Measurements from ENCODE around the gene BORCS5. TPM values are rescaled to one million over a fixed set of nuclear protein-coding genes. Genes with fewer than 3 reads are reported as not detected.
"Not testable (repeated sequence)": the region's sequence is repeated elsewhere in the genome, so short reads cannot be mapped to it uniquely, and the experiment has no call there.

BORCS5 gene
- total RNA-seq = 46.2 and 51.7 TPM in 2 replicates
- total RNA-seq (2013) = 8.3 TPM
- polyA plus RNA-seq = 7.6 and 11.9 TPM in 2 replicates
- polyA minus RNA-seq = 8.7 and 25.6 TPM in 2 replicates

- Histone ChIP-seq H3K27me3 (replicated peaks in 1 of 4; ENCODE audit: control extremely low read depth in 1 of 4, control insufficient read depth in 3 of 4, insufficient read depth in 4 of 4, low read length in 3 of 4) (no peaks in the 10 kb centered on the region), H3K4me2 (replicated peaks; ENCODE audit: low read depth, low read length, poor library complexity, severe bottlenecking) (peak within 1 kb of the TSS; percentile 80), H3K9me3 (ENCODE audit: control extremely low read depth in 1 of 3, control insufficient read depth in 2 of 3, insufficient read depth in 1 of 3, low read length in 2 of 3) (no peaks in the 10 kb centered on the region), H2AFZ (ENCODE audit: insufficient read depth, low read depth, low read length, poor library complexity, severe bottlenecking) (peak within 1 kb of the TSS; percentile 66), H3K79me2 (ENCODE audit: control insufficient read depth, insufficient read depth, low read length) (peaks cover 40% of the 10 kb centered on the region), H3K4me3 (ENCODE audit: control extremely low read depth in 1 of 5, extremely low read depth in 1 of 5, insufficient read depth in 1 of 5, low read depth in 2 of 5, low read length in 4 of 5) (peak within 1 kb of the TSS; percentile 74 to 93 (median 81)), H3K9ac (ENCODE audit: low read length) (peak within 1 kb of the TSS; percentile 83), H4K20me1 (ENCODE audit: control insufficient read depth, insufficient read depth, low read length, poor library complexity, severe bottlenecking) (no peaks in the 10 kb centered on the region), H3K4me1 (ENCODE audit: control insufficient read depth in 2 of 2, insufficient read depth in 2 of 2, low read length in 2 of 2) (peaks cover 21 to 25% of the 10 kb centered on the region in 2 donors), H3K36me3 (replicated peaks in 1 of 2; ENCODE audit: control extremely low read depth in 1 of 2, control insufficient read depth in 1 of 2, extremely low read depth in 1 of 2, insufficient read depth in 2 of 2, low read length in 1 of 2) (peaks cover 0 to 4% of the 10 kb centered on the region in 2 experiments), H3K27ac (ENCODE audit: low read length in 2 of 2) (peak within 1 kb of the TSS; percentile 91 to 95)
- TF ChIP-seq EZH2 (IDR thresholded peaks at IDR 0.05; ENCODE audit: borderline replicate concordance, insufficient read depth, low read depth, low read length, poor library complexity, severe bottlenecking) = no peak
- TF ChIP-seq, protein P1, sequence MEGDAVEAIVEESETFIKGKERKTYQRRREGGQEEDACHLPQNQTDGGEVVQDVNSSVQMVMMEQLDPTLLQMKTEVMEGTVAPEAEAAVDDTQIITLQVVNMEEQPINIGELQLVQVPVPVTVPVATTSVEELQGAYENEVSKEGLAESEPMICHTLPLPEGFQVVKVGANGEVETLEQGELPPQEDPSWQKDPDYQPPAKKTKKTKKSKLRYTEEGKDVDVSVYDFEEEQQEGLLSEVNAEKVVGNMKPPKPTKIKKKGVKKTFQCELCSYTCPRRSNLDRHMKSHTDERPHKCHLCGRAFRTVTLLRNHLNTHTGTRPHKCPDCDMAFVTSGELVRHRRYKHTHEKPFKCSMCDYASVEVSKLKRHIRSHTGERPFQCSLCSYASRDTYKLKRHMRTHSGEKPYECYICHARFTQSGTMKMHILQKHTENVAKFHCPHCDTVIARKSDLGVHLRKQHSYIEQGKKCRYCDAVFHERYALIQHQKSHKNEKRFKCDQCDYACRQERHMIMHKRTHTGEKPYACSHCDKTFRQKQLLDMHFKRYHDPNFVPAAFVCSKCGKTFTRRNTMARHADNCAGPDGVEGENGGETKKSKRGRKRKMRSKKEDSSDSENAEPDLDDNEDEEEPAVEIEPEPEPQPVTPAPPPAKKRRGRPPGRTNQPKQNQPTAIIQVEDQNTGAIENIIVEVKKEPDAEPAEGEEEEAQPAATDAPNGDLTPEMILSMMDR (IDR thresholded peaks at IDR 0.05) = peak; percentile 11
- H3K4me3 Mint-ChIP-seq = peak within 1 kb of the TSS; percentile 92
- peaks cover 31% of the 10 kb centered on the region for H3K4me1 Mint-ChIP-seq
- ATAC-seq (ENCODE audit: low read depth) (peak; percentile 92), DNase-seq (peak; percentile 100)
- intact Hi-C loops (cut with micrococcal nuclease) = loop anchor here (1.0 to 10.0 kb wide), 18 partner anchors 19 to 1744 kb away; partner anchors contain the start of genes CREBL2, DDX47, GPR19 and HEBP1
- peaks cover 3% of the 10 kb centered on the region for H3K27me3 Mint-ChIP-seq
- ChIA-PET POLR2A (interaction anchor here (0.6 to 3.3 kb wide), 11 partner anchors 10 to 430 kb away, joined by 3 to 54 read pairs (median 3); partner anchors contain the start of genes CDKN1B, CREBL2 and GPR19), CTCF (interaction anchor here (0.7 to 5.4 kb wide), 24 partner anchors 9 to 775 kb away, joined by 3 to 47 read pairs (median 5); partner anchors contain the start of genes CREBL2 and DUSP16)
- no peaks in the 10 kb centered on the region for H3K9me3 Mint-ChIP-seq (ENCODE audit: insufficient read depth)
- under 1% methylated on average over 71 of the region's 72 CpGs for WGBS (ENCODE audit: insufficient coverage)
- peak within 1 kb of the TSS; percentile 94 for H3K27ac Mint-ChIP-seq
Measured at GRCh38 chr12:12356896-12357718, at the start of gene BORCS5. TSS of gene BORCS5 (plus strand) at chr12:12357078. CDS start at chr12:12357452, 374 bp downstream.

GRCh38 chr12:12310695-12311094 is 46.2 kb upstream of the BORCS5 start:
- H3K27me3 Mint-ChIP-seq; H3K4me3 Mint-ChIP-seq; H3K27me3 ChIP-seq (replicated peaks in 1 of 4; ENCODE audit: control extremely low read depth in 1 of 4, control insufficient read depth in 3 of 4, insufficient read depth in 4 of 4, low read length in 3 of 4); DNase-seq; H3K4me1 Mint-ChIP-seq; H3K9me3 ChIP-seq (ENCODE audit: control extremely low read depth in 1 of 3, control insufficient read depth in 2 of 3, insufficient read depth in 1 of 3, low read length in 2 of 3); H3K4me2 ChIP-seq (replicated peaks; ENCODE audit: low read depth, low read length, poor library complexity, severe bottlenecking); CTCF ChIA-PET; H2AFZ ChIP-seq (ENCODE audit: insufficient read depth, low read depth, low read length, poor library complexity, severe bottlenecking); H3K9me3 Mint-ChIP-seq (ENCODE audit: insufficient read depth); H3K36me3 ChIP-seq (replicated peaks in 1 of 2; ENCODE audit: control extremely low read depth in 1 of 2, control insufficient read depth in 1 of 2, extremely low read depth in 1 of 2, insufficient read depth in 2 of 2, low read length in 1 of 2); ATAC-seq (ENCODE audit: low read depth); H3K9ac ChIP-seq (ENCODE audit: low read length); H3K27ac Mint-ChIP-seq; H3K27ac ChIP-seq (ENCODE audit: low read length in 2 of 2); H3K4me3 ChIP-seq (ENCODE audit: control extremely low read depth in 1 of 5, extremely low read depth in 1 of 5, insufficient read depth in 1 of 5, low read depth in 2 of 5, low read length in 4 of 5); POLR2A ChIA-PET; intact Hi-C loops (cut with micrococcal nuclease); H3K79me2 ChIP-seq (ENCODE audit: control insufficient read depth, insufficient read depth, low read length); H3K4me1 ChIP-seq (ENCODE audit: control insufficient read depth in 2 of 2, insufficient read depth in 2 of 2, low read length in 2 of 2); H4K20me1 ChIP-seq (ENCODE audit: control insufficient read depth, insufficient read depth, low read length, poor library complexity, severe bottlenecking): not testable (repeated sequence)
- 88% methylated on average over 9 of the region's 10 CpGs for WGBS (ENCODE audit: insufficient coverage)
